ENCODE measurements around the gene DMWD.

The DMWD gene

GRCh38 chr19:45747513-45747912 is 45.1 kb downstream of the DMWD start:
- TF ChIP-seq CTCF (IDR thresholded peaks at IDR 0.05; ENCODE audit: low read depth, low read length, missing control alignments): no peak
- H3K4me3 ChIP-seq (ENCODE audit: low read depth, low read length): no peak overlapping the region
- DNase-seq (ENCODE audit: low read depth): no peak

GRCh38 chr19:45746866-45747265 is 45.8 kb downstream of the DMWD start:
- TF ChIP-seq CTCF (IDR thresholded peaks at IDR 0.05; ENCODE audit: low read depth, low read length, missing control alignments): no peak
- no peak for DNase-seq (ENCODE audit: low read depth)
- H3K4me3 ChIP-seq (ENCODE audit: low read depth, low read length): no peak overlapping the region

GRCh38 chr19:45745606-45746005 is 47.0 kb downstream of the DMWD start:
- H3K4me3 ChIP-seq (ENCODE audit: low read depth, low read length): no peak overlapping the region
- TF ChIP-seq CTCF (IDR thresholded peaks at IDR 0.05; ENCODE audit: low read depth, low read length, missing control alignments): no peak
- no peak for DNase-seq (ENCODE audit: low read depth)

GRCh38 chr19:45742969-45743368 is 49.7 kb downstream of the DMWD start:
- TF ChIP-seq CTCF (IDR thresholded peaks at IDR 0.05; ENCODE audit: low read depth, low read length, missing control alignments): no peak
- H3K4me3 ChIP-seq (ENCODE audit: low read depth, low read length): no peak overlapping the region
- no peak for DNase-seq (ENCODE audit: low read depth)

- no peak overlapping the region for H3K4me3 ChIP-seq (ENCODE audit: low read depth, low read length)
- TF ChIP-seq CTCF (IDR thresholded peaks at IDR 0.05; ENCODE audit: low read depth, low read length, missing control alignments): no peak
- DNase-seq (ENCODE audit: low read depth): no peak
Measured at GRCh38 chr19:45739498-45740439, 52.9 kb downstream of the DMWD start.

- TF ChIP-seq CTCF (IDR thresholded peaks at IDR 0.05; ENCODE audit: low read depth, low read length, missing control alignments): no peak
- no peak within 1 kb of the TSS for H3K4me3 ChIP-seq (ENCODE audit: low read depth, low read length)
- DNase-seq (ENCODE audit: low read depth): no peak
Measured at GRCh38 chr19:45733160-45733810, 59.4 kb downstream of the DMWD start, which contains the start of gene MEIOSIN. MEIOSIN (plus strand) TSS chr19:45733439; CDS start chr19:45735377, 1,938 bp downstream.
